Adrenal gland (tissue), 5 donors: Measurements from ENCODE around the gene COL4A1.

Experiments
- POLR2A ChIP-seq, 2 donors: fragments of 450-650 bp; IDR thresholded peaks; one replicate each; pipeline ENCODE4 v1.6.1; 2017; ENCODE audit warnings: antibody characterized with exemption in 2 of 2, mild to moderate bottlenecking in 2 of 2, moderate library complexity in 1 of 2
- TF ChIP-seq, protein P1 (sequence below), 6 experiments: fragments of 450-650 bp in 4 of 6; fragments of 200-600 bp in 2 of 6; sonication (generic) in 1 of 6; IDR thresholded peaks; 1 replicate in 5 of 6; 2 replicates in 1 of 6; pipeline versions ENCODE4 v1.5.1 to v1.8.0; 2016 to 2021; ENCODE audit warnings: antibody characterized with exemption in 6 of 6, mild to moderate bottlenecking in 2 of 6, moderate library complexity in 1 of 6
- donor health status: DM: no; HTN: no; CAD: no.

DNA sequence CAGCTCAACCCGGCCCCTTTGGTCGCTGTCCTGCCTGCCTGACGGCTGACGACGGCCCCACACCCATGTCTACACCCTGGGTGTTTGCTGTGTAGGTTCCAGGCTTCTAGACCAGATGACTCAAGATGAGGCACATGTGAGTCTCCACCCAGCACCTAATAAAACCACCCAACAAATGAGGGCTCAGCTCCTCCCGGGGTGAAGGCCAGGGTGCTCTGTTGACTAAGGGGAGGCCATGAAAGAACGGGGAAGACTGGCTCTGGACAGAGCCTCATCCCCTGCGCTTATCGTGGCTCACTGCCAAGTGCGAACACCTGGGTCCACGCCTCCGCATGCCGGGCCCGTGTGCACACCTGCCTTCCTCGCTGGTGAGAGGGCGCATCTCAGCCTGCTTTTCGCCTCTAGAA, 39.7 kb upstream of the COL4A1 start:
- TF ChIP-seq, protein P1, sequence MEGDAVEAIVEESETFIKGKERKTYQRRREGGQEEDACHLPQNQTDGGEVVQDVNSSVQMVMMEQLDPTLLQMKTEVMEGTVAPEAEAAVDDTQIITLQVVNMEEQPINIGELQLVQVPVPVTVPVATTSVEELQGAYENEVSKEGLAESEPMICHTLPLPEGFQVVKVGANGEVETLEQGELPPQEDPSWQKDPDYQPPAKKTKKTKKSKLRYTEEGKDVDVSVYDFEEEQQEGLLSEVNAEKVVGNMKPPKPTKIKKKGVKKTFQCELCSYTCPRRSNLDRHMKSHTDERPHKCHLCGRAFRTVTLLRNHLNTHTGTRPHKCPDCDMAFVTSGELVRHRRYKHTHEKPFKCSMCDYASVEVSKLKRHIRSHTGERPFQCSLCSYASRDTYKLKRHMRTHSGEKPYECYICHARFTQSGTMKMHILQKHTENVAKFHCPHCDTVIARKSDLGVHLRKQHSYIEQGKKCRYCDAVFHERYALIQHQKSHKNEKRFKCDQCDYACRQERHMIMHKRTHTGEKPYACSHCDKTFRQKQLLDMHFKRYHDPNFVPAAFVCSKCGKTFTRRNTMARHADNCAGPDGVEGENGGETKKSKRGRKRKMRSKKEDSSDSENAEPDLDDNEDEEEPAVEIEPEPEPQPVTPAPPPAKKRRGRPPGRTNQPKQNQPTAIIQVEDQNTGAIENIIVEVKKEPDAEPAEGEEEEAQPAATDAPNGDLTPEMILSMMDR (IDR thresholded peaks at IDR 0.05): no peak
- no peak for TF ChIP-seq POLR2A (IDR thresholded peaks at IDR 0.05)
